ENCODE results near the gene RREB1.

The RREB1 gene

DNA sequence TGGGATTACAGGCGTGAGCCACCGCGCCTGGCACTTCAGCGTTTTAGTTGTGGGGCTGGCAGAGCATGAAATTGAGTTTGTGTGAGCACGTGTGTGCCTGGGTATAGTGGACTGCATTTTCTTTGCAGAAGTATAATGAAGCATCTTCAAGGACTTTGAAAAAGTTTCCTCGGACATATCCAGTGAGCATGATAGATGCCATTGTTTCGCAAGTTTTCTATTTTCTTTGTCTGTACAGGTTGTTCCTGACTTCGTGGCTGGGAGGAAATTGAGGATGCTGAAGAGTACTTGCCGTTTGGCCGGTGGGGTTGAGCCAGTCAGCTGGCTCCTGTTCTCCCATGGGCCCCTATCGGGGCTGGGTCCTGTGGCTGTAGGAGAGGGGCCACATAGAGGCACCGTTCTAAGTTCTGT is 55.9 kb downstream of the RREB1 start:
- no peak for DNase-seq (ENCODE audit: low read depth in 2 of 2)

DNA sequence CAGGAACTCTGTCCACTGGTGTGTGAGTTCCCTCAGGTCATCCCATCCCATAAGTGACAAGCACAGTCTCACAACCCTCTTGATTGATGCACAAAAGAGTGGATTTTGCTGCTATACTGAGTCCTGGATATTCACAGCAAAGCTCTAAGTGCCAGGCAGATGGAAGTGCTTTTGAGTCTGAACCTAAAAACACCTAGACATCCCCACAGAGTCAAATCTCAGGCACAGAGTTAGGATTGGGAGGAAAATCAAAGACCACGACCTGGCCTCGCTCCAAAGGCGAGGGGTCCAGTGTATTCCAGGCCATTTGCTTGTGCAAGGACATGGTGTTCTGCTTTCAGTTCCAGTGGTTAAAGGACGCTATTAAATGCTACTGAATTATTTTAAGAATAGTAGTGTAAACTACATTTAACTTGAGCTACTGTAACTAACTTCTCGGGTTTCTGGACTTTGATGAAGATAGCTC is 56.8 kb downstream of the RREB1 start:
- DNase-seq (ENCODE audit: low read depth in 2 of 2) = no peak

DNA sequence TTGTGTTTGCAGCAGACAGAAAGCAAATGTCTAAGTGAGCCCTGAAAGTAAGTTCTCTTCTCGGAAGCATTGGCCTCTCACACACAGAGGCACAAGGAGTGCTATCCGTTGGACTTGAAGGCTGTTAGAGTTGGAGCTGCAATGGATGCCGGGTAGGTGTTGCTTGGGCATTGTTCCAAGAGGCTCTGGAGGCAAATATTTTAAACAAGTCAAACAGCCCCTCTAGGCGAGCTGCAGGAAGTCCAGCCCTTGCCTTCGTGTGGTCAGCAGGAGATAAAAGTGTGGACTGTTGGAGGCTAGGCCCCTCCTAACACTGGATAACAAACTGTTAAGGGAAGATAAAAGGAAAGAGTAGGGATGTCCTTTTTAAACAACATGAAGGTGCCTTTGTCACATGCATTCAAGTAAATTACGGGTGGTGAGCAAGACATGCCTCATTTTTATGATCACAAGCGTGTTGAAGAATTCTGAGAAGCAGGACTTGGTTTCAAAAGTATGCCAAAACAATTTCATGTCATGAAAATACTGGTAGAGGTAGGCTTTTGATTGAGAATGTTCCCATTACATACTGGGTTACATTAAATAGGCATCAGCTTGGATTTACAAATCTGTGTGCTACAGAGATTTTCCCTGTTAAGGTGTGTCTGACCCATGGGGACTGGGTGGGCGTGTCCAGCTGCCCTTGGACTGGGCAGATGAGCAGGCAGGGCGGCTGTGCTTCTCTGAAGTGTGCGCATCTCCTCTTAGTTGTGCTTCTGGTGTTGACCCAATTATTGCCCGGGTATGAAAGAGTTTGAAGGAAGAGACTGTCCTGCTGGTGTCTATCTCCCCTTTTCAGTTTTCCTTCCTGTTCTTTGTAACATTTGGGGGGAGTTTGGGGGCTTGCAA is 57.5 kb downstream of the RREB1 start:
- DNase-seq (ENCODE audit: low read depth in 2 of 2) = no peak

DNA sequence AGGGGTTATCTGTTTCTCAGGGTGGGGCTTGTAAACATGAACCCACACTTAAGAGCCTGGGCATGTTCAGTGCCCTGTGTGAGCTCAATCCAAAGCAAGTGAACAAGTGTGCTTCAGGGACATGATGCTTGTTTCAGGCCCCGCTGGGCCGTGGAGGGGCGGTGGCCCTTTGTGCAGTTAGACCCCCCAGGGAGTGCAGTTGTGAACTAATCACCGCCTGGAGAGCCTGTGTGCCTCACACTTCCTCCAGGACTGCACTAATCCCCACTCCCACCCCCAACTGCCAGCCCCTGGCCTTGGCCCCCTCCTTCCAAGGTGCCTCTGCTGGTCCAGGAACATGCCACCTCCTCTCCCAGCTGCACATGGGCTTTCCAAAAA is 58.1 kb downstream of the RREB1 start:
- no peak for DNase-seq (ENCODE audit: low read depth in 2 of 2)

DNA sequence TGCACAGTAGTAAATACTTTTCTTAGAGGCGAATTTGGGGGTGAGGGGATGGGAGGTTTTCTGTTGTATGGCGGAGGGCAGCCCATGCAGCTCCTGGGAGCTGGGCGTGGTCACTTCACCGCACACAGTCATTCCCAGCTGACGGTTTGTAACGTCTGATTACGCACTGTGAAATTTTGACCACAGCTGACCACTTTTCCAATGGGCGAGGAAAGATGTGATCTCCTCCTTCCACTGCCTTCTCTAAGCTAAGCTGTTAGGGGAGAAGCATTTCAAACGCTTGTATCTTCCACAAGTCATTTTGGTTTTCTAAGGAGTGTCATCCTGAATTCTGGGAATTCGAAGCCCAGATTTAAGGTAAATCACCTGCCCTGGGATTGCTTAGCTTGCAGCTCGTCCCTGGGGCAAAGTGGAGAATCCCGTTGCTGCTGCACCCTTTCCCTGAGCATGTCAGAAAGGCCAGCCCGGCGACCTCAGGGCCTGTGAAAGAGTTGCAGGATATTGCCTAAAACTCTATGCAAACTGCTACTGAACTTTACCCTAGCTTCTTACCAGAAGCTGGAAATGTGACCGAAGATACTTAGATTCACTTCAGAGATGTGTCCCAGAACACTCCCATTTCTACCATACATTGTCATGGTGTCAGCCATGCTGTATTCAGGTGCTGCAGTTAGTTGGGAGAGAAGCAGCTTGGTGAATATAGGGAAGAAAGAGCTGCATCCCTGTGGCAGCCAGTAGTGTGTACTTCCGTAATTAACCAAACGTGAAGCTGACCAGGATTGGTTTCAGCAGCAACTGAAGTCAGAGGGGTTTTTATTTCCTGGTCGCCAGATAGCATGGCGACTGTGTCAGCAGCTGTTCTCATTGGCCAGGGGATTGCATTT is 58.9 kb downstream of the RREB1 start:
- DNase-seq (ENCODE audit: low read depth in 2 of 2) = no peak

DNA sequence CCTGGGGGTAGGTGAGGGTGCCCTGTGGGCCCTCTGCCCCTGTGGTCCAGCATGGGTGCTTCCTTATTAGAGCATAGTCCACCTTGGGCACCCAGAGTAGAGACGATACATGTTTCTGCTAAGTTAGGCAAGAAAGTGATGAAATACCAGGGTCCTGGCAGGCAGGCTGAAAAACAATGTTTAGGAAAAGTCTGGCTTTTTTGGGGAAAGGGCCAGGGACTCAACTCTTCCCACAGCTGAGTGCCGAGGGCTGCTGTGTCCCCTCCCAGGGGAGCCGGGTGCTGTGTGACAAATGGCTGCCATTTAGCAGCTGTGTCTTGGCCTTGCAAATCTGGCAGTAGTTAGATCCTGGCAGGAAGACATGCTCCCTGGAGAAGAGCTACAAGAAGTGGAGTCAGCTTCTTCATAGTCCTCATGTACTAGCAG is 61.5 kb downstream of the RREB1 start:
- no peak for DNase-seq (ENCODE audit: low read depth in 2 of 2)

DNA sequence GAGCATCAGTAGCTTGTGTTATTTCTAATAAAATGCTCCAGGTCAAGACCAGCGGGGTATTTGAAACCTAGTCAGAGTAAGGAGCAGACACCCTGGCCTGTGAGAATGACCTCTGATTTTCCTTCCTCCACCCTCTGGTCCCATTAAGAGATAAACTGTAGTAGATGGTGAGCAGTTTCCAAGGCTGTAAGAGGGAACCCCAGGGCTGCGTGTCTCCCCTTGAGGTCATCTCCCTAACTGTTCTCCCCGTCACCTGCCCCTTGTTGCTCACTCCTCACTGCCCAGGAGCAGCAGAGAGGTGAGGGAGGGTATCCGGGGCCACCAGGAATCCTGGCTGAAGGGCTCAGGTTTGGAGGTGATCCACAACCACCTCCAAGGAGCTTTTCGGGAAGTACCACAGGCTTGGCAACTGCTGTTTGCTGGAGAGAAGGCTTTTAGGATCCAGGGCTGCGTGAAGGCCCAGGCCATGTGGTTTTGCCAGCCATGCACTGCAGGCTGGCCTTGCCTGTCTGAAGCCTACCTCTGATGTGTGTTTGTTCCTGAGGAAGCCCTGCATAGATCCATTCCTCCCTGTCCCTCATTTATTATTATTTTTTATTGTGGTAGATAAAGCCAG is 62.5 kb downstream of the RREB1 start:
- DNase-seq (ENCODE audit: low read depth in 2 of 2) = no peak

DNA sequence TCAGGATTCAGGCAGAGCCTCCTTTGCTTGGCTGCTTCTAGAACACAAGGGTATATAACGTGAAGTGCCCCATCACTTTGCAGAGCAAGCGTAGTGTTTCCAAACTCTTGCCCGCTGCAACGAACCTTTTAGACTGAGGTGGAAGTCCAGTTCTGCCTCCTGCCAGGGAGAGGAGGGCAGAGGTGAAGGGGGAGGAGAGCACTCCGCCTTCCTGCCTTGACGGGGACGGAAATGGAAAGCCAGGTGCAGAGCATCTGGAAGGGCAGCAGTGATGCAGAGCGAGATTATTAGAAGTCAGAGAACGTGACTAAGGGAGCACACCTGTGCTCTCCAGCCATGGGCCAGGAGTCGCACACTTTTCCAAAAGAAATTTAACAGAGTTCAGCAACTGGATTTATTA is 63.4 kb downstream of the RREB1 start:
- no peak for DNase-seq (ENCODE audit: low read depth in 2 of 2)

DNA sequence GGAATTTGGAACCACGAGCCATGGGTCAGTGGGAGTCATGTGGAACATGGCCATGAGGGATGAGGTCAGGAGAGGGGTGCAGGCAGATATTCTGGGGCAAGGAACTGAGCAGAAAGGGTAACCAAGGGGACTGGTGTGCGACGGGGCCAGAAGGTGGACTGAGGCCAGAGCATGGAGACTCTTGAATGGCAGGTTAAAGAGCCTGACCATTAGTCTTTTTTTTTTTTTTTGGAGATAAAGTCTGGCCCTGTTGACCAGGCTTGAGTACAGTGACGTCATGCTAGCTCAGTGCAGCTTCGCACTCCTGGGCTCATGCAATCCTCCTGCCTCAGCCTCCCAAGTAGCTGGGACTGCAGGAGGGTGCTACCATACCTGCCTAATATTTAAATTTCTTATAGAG is 64.0 kb downstream of the RREB1 start:
- no peak for DNase-seq (ENCODE audit: low read depth in 2 of 2)

DNA sequence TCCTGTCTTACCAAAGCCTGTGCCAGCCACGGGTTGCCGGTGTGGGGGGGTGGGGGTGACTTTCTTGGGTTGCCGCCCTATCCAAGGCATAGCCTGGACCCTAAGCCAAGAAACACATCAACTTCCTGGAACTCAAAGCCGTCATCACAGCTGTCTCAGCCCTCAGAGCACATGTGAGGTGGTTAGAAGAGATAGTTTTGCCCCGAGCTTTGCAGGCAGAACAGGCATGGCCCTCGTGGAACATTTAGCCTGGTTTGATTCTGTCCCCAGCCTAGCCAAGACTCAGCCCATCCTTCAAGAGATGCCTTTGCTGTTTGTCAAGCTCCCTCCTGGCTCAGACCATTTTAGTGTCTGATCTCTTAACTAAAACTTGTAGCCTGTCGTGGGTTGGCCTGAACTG is 64.9 kb downstream of the RREB1 start:
- no peak for DNase-seq (ENCODE audit: low read depth in 2 of 2)

DNA sequence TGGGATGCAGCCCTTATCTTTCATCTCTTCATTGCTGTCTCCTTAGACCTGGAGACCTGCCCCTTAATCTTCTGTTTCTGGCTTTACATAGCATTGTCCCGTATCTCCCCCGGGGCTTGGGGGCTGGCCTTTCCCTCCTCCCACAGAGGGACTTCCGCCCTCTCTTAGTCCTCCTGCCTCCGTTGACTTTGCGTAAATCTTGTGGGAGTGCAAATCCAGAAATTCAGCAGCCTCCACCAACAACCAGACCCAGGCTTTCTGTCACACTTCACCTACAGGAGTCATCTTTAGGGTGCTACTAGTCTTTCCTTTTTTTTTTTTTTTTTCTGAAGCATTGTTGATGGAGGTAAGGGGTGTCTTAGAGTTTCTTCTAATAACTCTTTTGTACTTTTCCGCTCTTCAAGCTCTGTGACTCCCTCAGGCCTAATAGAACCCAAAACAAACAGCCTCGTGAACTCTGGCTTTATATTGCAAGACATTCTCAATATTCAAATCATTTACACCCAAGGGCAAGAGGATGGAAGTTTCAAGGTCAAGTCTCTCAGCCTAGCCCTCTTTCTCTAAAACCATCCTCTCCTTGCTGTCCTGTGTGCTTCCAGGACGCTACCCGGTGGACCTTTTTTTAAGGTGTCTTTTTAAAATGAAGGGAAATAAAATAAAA is 66.2 kb downstream of the RREB1 start:
- DNase-seq (ENCODE audit: low read depth in 2 of 2) = no peak

DNA sequence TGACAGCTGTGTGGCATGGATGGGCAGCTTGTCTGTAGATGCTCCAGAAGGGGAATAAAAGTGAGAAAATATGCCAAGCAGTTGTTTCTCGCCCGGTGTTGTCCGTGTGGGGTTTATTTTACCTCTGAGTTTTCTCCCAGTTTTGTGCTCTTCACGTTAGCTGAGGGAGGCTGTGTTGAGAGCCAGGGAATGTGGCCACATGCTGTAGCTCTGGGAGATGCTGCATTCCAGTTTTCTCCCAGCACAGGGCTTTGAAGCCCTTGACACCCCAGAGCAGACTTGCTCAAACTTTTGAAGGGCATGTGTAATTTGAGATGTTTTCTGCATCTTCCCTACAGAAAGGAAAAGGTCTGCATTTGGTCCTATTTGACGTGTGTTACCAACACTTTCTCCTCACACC is 67.7 kb downstream of the RREB1 start:
- DNase-seq (ENCODE audit: low read depth in 2 of 2) = no peak

DNA sequence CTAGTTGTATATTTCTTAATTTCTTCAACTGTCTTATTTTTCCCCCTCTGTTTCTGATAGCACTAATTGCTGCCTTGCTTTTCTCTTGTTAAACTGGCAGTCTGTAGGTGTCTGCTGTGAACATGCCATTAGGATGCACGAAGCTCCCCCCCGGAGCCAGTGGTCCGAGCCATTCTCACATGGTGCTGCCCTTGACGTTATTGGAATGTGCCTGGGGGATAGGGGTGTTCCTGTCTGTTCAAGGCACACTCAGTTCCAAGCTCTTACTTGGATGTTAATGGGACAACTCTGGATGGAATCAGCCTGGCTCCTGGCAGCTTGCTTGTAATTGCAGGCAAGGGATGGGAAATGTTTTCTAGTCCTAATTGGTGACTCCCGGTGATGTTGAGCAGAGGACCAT is 68.4 kb downstream of the RREB1 start:
- DNase-seq (ENCODE audit: low read depth in 2 of 2) = no peak

DNA sequence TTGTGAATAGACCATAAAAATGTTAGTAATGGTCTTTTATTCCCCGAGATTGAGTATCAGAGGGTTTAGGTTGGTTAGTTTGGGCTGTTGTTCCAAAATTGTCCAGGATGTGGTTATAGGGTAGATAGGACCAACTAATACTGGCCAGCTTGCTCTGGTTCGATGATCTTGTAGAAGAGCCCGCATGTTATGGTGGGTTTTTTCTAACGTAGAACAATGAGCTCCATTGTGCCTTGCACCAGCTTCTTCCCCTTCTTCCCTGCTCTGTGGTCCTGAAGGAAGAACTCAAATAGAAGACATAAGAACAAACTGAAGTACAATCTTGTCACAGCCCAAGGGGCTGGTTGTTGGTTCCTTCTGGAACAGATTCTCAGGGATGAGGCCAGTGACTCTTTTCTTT is 70.5 kb downstream of the RREB1 start:
- DNase-seq (ENCODE audit: low read depth in 2 of 2) = no peak

DNA sequence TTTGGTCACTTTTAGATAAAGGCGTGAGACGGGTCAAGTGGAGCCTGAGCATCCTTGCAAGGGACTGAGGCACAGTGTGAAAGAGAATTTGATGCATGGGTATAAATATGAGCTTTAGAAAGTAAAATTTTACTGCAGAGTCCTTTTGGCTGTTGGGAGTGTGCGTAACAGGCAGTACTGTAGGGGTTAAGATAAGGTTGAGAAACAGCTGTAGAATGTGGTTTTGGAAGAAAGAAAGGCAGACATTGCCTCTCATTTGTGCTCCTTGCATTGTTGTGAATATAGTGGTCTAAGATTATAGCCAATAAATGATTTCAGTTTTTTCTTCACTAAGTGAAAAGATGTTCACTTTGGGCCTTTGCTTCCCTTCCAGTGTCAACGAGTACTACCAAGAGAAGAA is 73.0 kb downstream of the RREB1 start:
- no peak for DNase-seq (ENCODE audit: low read depth in 2 of 2)

DNA sequence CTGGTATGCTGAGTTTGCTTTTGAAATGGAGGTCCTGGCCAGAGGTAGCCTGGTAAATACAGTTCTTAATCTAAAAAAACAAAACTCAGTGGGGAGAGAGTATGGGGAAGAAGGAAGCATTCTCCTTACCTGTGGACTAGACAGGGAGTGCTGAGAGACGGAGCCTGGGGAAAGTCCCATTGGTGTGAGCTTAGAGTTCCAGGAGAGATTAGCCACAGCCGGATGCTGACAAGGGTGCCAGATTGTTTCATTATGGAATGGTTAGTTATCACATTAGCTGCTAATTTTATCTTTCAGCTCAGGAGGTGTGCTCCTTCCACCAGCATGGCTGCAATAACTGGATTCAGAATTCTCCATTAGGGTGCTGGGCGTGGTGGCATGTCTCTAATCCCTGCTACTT is 75.9 kb downstream of the RREB1 start:
- DNase-seq (ENCODE audit: low read depth in 2 of 2) = no peak

DNA sequence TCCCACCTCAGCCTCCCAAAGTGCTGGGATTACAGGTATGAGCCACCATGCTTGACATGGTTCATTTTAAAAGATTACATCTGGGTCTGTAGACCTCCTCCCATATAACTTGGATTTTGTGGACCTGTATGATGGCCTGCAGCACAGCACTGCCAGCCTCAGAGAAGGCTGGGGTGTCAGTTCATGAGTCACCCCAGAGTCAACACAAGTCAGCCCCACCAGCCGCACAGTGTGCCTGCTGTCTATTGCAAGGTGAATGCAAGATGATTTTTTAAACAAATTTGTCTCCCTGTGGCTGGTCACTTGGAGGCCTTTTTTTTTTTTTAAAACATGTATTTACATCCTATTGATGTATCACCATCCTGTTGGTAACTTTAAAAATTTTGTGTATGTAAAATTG is 76.7 kb downstream of the RREB1 start:
- no peak for DNase-seq (ENCODE audit: low read depth in 2 of 2)

DNA sequence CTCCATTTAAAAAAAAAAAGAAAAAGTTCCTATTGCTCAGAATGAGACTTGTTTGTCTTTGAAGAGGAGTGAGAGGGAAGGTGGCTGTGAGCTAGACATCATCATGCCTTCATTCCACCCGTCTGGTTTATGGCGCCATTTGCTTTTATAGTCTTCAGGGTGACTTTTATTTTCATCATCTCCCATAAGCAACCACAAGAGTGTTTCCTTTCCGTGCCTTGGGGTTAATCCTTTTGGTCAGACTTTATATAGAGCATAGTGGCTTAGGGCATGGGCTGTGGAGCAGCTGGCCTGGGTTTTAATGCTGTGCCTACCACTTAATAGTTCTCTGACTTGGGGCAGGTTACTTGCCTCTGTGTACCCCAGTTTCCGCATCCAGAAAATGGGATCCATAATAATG is 77.8 kb downstream of the RREB1 start:
- DNase-seq (ENCODE audit: low read depth in 2 of 2) = no peak

DNA sequence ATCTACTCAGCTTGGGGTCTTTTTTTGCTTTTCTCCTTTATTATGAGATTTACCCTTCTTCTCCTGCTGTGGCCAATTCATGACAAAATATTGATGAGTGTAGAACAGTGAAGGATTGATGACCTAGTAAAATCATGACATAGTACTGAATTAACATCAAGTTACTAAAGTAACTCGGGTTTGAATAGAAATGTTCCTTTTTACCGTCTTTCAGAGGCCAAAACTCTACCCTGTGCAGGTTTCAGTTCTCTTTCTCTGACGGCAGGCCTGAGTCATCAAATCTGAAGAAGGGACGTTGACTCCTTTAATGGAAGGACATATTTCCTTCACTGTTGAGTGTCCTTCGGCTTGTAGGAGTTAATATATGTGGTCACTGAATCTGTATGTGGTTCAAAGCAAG is 80.7 kb downstream of the RREB1 start:
- no peak for DNase-seq (ENCODE audit: low read depth in 2 of 2)

DNA sequence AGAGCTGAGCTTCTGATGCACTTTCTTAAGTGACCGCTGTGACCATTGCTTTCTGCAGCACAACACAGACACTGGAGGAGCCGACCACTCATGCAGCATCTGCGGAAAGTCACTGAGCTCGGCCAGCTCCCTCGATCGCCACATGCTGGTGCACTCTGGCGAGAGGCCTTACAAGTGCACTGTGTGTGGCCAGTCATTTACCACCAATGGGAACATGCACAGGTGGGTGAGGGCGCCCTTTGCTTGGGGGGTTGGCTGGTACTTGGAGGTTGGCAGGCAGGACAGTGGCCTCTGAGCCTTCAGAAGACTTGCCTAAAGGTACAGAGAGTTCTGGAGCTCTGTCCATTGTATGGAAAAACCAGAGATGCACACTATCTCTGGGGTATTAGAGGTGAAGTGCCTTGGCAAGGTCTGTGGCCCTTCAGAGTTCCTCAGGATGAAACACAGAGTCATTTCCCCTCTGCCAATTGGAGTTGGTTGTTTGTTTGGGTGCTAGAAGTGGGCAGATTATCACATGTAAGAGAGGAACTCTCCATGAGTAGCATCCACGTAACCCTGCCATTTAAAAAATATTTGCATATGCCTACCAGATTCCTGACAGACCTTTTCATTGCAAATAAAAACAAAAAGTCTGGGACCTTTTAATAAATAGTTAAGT is 81.5 kb downstream of the RREB1 start:
- DNase-seq (ENCODE audit: low read depth in 2 of 2) = no peak

DNA sequence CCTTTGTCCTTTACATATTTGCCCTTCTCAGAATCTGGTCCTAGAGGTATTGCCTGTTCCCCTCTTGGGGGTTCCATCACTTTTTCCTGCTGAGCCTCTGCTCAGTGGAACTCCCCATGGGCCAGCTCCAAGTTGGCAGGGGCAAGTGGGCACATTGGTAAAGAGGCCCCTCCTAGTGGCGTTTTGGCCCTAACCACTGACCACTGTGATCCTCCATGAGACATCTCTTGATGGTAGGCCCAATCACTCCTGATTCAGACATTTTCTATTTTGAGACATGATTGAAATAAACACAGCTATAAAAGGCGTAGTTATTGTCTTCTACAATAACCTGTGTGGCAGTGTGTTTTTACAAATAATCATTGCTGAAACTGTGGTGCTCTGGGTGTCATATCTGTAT is 83.0 kb downstream of the RREB1 start:
- DNase-seq (ENCODE audit: low read depth in 2 of 2) = no peak
